PFSK-1 (cell line): ENCODE data around the gene KRTAP1-5.
"Not testable (repeated sequence)": the region's sequence is repeated elsewhere in the genome, so short reads cannot be mapped to it uniquely, and the experiment has no call there.

Experiments used
- FOXP2 ChIP-seq: optimal IDR thresholded peaks from 2 replicates; pipeline ENCODE3; 2011; ENCODE audit warnings: borderline replicate concordance, control low read depth, inconsistent platforms; ENCODE audit not compliant: insufficient read depth; ENCODE audit errors: extremely low read length, extremely low read depth
- POLR2AphosphoS5 ChIP-seq: IDR thresholded peaks from 2 replicates; pipeline ENCODE4 v1.6.1; 2012; ENCODE audit warnings: low read depth, mild to moderate bottlenecking, control low read depth, low read length, moderate library complexity
- REST ChIP-seq, 2 experiments: IDR thresholded peaks; 2 replicates each; pipeline versions ENCODE4 v1.6.1 to v1.8.0; 2011 to 2012; ENCODE audit warnings: low read depth in 2 of 2, low read length in 2 of 2, control low read depth in 1 of 2, inconsistent platforms in 1 of 2, mild to moderate bottlenecking in 1 of 2, moderate library complexity in 1 of 2; ENCODE audit not compliant: insufficient read depth in 1 of 2
- SIN3A ChIP-seq: IDR thresholded peaks from 2 replicates; pipeline ENCODE4 v1.6.1; 2012; ENCODE audit warnings: mild to moderate bottlenecking, low read length, moderate library complexity, borderline replicate concordance; ENCODE audit not compliant: insufficient read depth
- TAF1 ChIP-seq: IDR thresholded peaks from 2 replicates; pipeline ENCODE4 v1.6.1; 2012; ENCODE audit warnings: low read length, control low read depth, borderline replicate concordance; ENCODE audit not compliant: insufficient read depth

Gene KRTAP1-5

GRCh38 chr17:40999563-40999962 is 27.4 kb downstream of the KRTAP1-5 start, which contains the start of gene KRTAP3-2:
Gene KRTAP3-2 (minus strand): TSS chr17:40999906. CDS start chr17:40999853, 53 bp downstream.
- TF ChIP-seq FOXP2, POLR2AphosphoS5, SIN3A: not testable (repeated sequence)

- no peak for TF ChIP-seq REST (IDR thresholded peaks at IDR 0.05; ENCODE audit: insufficient read depth in 1 of 2, low read depth in 2 of 2, low read length in 2 of 2)
- TF ChIP-seq SIN3A, result no peak
These were observed 29.6 kb downstream of the KRTAP1-5 start for GRCh38 chr17:40997361-40997760.

- no peak for TF ChIP-seq REST (IDR thresholded peaks at IDR 0.05; ENCODE audit: insufficient read depth in 1 of 2, low read depth in 2 of 2, low read length in 2 of 2)
These were observed 30.2 kb downstream of the KRTAP1-5 start for GRCh38 chr17:40996829-40997228.

- TF ChIP-seq TAF1 (no peak), FOXP2 (no peak), SIN3A (no peak), POLR2AphosphoS5 (no peak), REST (IDR thresholded peaks at IDR 0.05; ENCODE audit: insufficient read depth in 1 of 2, low read depth in 2 of 2, low read length in 2 of 2) (no peak)
These were observed 31.9 kb downstream of the KRTAP1-5 start for GRCh38 chr17:40995116-40995515.

- TF ChIP-seq REST (IDR thresholded peaks at IDR 0.05; ENCODE audit: insufficient read depth in 1 of 2, low read depth in 2 of 2, low read length in 2 of 2) (no peak), SIN3A (no peak), POLR2AphosphoS5 (no peak), FOXP2 (no peak), TAF1 (no peak)
These were observed 33.2 kb downstream of the KRTAP1-5 start, which contains the start of gene KRTAP3-3 for GRCh38 chr17:40993839-40994238. Gene KRTAP3-3 (minus strand): TSS chr17:40994164. CDS start chr17:40994097, 67 bp downstream.
